C4-2B (cell line): ENCODE data around the gene TNNT1.

Experiments used
- H3K27ac ChIP-seq: fragments of 450-650 bp; 2 replicates; pipeline ENCODE4 v1.5.1; 2017
- ZFX ChIP-seq: fragments of 450-650 bp; IDR thresholded peaks from 2 replicates; pipeline ENCODE4 v1.6.1; 2017
- TF ChIP-seq, protein P1 (sequence below): fragments of 450-650 bp; conservative IDR thresholded peaks from 2 replicates; pipeline ENCODE4 v1.5.1; 2017; ENCODE audit warnings: mild to moderate bottlenecking

TNNT1 gene

GRCh38 chr19:55098716-55099556 lies 50.1 kb downstream of the TNNT1 start:
- no peak overlapping the region for H3K27ac ChIP-seq
- TF ChIP-seq, protein P1, sequence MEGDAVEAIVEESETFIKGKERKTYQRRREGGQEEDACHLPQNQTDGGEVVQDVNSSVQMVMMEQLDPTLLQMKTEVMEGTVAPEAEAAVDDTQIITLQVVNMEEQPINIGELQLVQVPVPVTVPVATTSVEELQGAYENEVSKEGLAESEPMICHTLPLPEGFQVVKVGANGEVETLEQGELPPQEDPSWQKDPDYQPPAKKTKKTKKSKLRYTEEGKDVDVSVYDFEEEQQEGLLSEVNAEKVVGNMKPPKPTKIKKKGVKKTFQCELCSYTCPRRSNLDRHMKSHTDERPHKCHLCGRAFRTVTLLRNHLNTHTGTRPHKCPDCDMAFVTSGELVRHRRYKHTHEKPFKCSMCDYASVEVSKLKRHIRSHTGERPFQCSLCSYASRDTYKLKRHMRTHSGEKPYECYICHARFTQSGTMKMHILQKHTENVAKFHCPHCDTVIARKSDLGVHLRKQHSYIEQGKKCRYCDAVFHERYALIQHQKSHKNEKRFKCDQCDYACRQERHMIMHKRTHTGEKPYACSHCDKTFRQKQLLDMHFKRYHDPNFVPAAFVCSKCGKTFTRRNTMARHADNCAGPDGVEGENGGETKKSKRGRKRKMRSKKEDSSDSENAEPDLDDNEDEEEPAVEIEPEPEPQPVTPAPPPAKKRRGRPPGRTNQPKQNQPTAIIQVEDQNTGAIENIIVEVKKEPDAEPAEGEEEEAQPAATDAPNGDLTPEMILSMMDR: no peak
- TF ChIP-seq ZFX: no peak

DNA sequence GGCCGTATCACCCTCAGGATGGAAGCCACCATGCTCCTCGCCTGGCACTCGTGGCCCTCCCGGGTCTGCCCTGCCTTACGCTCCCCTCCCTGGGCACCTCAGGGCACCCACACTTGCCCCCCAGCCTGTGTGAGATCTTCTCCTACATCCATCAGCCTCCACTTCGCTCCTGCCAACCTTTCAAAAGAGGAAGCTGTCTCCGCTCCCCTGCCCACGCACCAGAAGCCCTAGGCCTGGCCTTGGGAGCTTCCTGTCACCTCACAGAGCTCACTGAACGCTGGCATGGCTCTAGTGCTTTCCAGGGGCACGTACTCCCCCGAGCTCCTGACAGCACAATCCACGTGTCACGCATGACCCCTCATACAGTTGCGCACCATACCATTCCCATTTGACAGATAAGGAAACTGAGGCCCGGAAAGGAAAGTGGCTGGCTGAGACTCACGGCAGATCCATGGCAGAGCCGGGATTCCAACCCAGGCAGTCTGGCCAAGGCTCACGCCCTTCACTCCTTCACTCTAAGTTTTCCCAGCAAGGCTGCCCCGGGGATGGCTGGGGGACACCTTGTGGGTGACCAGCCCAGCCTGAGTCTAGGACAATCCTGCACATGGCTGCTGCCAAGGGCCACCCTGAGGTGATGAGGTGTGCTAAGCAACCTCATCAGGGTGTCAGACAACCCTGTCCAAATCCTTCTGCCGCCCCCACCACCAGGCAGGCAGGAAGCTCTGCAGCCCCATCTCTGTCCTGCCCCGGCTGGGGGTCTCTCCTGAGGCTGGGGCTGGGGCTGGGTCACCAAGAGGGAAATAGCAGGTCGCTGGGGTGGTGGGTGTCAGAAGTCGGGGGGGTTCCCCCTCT lies 50.9 kb downstream of the TNNT1 start:
- no peak for TF ChIP-seq ZFX
- TF ChIP-seq, protein P1: no peak
- H3K27ac ChIP-seq: no peak overlapping the region

- no peak for TF ChIP-seq ZFX
- TF ChIP-seq, protein P1: no peak
Observed at GRCh38 chr19:55096061-55096701, 52.8 kb downstream of the TNNT1 start.

DNA sequence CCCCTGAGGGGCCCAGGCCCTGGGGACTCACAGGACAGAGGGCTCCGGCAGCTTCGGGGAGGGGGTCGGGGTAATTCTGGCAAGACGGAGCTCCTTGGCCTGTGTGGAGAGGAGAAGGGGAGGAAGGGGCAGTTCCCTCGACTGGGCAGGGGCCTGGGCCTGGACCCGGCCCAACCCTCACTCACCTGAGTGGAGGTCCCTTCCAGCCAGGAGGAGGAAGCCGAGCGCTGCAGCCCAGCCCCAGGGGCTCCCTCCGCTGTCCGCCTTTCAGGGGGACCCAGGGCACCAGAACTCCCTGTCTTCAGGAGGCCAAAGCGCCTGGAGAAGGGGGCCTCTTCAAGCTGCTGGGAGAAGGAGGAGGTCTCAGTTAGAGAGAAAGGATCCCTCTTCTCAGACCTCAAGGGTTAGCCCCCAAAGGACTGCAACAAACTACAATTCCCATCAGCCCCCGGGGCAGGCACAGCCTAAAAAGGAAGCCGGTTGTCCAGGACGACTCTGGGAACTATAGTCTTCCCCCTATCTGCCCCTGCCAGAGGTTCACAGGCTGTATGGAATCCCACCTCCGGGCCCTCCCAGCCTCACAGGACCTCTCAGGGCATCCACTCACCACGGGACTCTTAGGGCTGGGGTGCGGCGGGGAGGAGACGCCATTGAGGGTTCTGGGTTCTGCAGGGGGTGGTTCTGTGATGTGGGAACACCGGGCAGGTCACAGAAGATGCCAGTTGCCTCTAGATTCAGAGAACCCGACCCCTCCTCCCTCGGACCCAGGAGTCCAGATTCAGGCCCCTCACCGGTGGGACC lies 53.5 kb downstream of the TNNT1 start:
- no peak for TF ChIP-seq ZFX
- TF ChIP-seq, protein P1: no peak
- H3K27ac ChIP-seq: no peak overlapping the region

More at GRCh38 chr19:55096061-55096701, 52.8 kb downstream of the TNNT1 start:
- H3K27ac ChIP-seq: no peak overlapping the region

GRCh38 chr19:55094456-55095259 lies 54.3 kb downstream of the TNNT1 start:
- H3K27ac ChIP-seq: no peak overlapping the region
- no peak for TF ChIP-seq ZFX
- TF ChIP-seq, protein P1: no peak
